ENCODE measurements around the gene GHRHR. TPM values are rescaled to one million over a fixed set of nuclear protein-coding genes. Genes with fewer than 3 reads are reported as not detected.

The GHRHR gene
- total RNA-seq, 1 donor from 2014 or later, result not detected

- DNase-seq (ENCODE audit: low read depth), result no peak
- no peak for TF ChIP-seq CTCF (conservative IDR thresholded peaks at IDR 0.05; ENCODE audit: low read depth, low read length)
- H3K4me3 ChIP-seq (ENCODE audit: low read depth, low read length), result no peak overlapping the region
These were observed 60.1 kb downstream of the GHRHR start for GRCh38 chr7:31023877-31024276.

GRCh38 chr7:31027161-31027965 lies 63.6 kb downstream of the GHRHR start:
- H3K4me3 ChIP-seq (ENCODE audit: low read depth, low read length), result no peak overlapping the region
- no peak for DNase-seq (ENCODE audit: low read depth)

GRCh38 chr7:31028006-31028405 lies 64.3 kb downstream of the GHRHR start:
- DNase-seq (ENCODE audit: low read depth), result no peak
- no peak for TF ChIP-seq CTCF (conservative IDR thresholded peaks at IDR 0.05; ENCODE audit: low read depth, low read length)
- H3K4me3 ChIP-seq (ENCODE audit: low read depth, low read length), result no peak overlapping the region

More at GRCh38 chr7:31027161-31027965, 63.6 kb downstream of the GHRHR start:
- TF ChIP-seq CTCF (conservative IDR thresholded peaks at IDR 0.05; ENCODE audit: low read depth, low read length), result no peak

- DNase-seq (ENCODE audit: low read depth), result no peak
- no peak overlapping the region for H3K4me3 ChIP-seq (ENCODE audit: low read depth, low read length)
- TF ChIP-seq CTCF (conservative IDR thresholded peaks at IDR 0.05; ENCODE audit: low read depth, low read length), result no peak
These were observed 64.8 kb downstream of the GHRHR start for GRCh38 chr7:31028417-31028992.

Other genes with a start within 250 kb of the GHRHR start
- gene INMT, start 211.8 kb upstream of the GHRHR start, total RNA-seq, result 0.81 TPM in 1 of 2 replicates, not detected in the other
- gene MINDY4, start 192.5 kb upstream of the GHRHR start, total RNA-seq, result 3.8 and 5.2 TPM in 2 replicates
- gene AQP1, start 52.1 kb upstream of the GHRHR start, total RNA-seq, result 0.72 and 2.1 TPM in 2 replicates
- not detected in 2 replicates for gene ADCYAP1R1, start 88.4 kb downstream of the GHRHR start, total RNA-seq

Measured in epithelial cell of proximal tubule (primary cell).